Heart left ventricle (tissue), 13 donors: ENCODE data around the gene PRPS1.

ENCODE experiments used
- POLR2A ChIP-seq, 2 donors: fragments of 450-650 bp; IDR thresholded peaks; one replicate each; pipeline ENCODE4 v1.6.1; 2017; ENCODE audit warnings: antibody characterized with exemption in 2 of 2, mild to moderate bottlenecking in 2 of 2, moderate library complexity in 2 of 2
- TF ChIP-seq, protein P1 (sequence below), 12 donors: fragments of 200-600 bp; sonication (generic) in 4 of 12; IDR thresholded peaks; one replicate each; pipeline versions ENCODE4 v1.5.0 to v1.8.0; 2018 to 2022; ENCODE audit warnings: antibody characterized with exemption in 12 of 12, mild to moderate bottlenecking in 5 of 12
- donor health status: ischemic (EF 13 %, LVEDD 7.1; RV severe dilation, severe dysfunction).
- donor health status: DM: no; HTN: yes; CAD: no.
- donor health status: DM: no; HTN: no; CAD: no.
- donor health status: ischemic (EF 25% LVEDD 6.9; RV normal size, moderate dysfunction).
- donor health status: ischemic (EF 25% LVEDD 5.7; RV mildly dilated, moderate dysfunction).
- donor health status: ischemic (EF 35%, LVEDD 5.7; RV mildly dilated, moderate dysfunction).
- donor health status: nonischemic (EF 11% LVEDD 7.7; RV severe dilation, severe dysfunction).
- donor health status: DM: yes; HTN: yes; CAD: no.
- donor health status: PGD.
- donor health status: ischemic (EF 29% LVEDD 5.4; RV normal size, mild dysfunction).
- donor health status: nonischemic (EF 23%, LVEDD 6.1; RV moderate dilation, normal function).

DNA sequence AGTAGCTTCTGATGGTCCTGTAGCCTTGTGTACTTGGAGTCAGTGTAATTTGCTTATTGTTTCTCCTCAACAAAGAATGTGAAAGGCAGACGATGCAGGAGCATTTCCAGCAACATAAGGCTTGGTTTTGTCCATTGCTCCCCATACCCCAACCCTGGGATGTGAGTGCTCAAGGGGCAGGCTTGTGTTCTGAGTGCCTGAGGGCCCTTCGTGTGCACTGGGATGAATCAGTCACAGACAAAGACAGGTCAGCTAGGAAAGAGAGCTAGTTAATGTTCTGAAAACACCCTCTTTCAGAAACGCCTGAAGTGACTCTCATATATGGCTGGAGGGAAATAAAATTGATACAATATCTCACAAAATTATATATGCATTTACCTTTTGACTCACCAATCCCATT lies 59.1 kb downstream of the PRPS1 start:
- no peak for TF ChIP-seq POLR2A (IDR thresholded peaks at IDR 0.05)
- TF ChIP-seq, protein P1, sequence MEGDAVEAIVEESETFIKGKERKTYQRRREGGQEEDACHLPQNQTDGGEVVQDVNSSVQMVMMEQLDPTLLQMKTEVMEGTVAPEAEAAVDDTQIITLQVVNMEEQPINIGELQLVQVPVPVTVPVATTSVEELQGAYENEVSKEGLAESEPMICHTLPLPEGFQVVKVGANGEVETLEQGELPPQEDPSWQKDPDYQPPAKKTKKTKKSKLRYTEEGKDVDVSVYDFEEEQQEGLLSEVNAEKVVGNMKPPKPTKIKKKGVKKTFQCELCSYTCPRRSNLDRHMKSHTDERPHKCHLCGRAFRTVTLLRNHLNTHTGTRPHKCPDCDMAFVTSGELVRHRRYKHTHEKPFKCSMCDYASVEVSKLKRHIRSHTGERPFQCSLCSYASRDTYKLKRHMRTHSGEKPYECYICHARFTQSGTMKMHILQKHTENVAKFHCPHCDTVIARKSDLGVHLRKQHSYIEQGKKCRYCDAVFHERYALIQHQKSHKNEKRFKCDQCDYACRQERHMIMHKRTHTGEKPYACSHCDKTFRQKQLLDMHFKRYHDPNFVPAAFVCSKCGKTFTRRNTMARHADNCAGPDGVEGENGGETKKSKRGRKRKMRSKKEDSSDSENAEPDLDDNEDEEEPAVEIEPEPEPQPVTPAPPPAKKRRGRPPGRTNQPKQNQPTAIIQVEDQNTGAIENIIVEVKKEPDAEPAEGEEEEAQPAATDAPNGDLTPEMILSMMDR (IDR thresholded peaks at IDR 0.05), result no peak
